ENCODE measurements around the gene MED8. TPM values are rescaled to one million over a fixed set of nuclear protein-coding genes. Genes with fewer than 3 reads are reported as not detected.

MED8 gene
- total RNA-seq, 3 donors from 2014 or later = 35.8 to 39.6 (median 38.3) TPM

DNA sequence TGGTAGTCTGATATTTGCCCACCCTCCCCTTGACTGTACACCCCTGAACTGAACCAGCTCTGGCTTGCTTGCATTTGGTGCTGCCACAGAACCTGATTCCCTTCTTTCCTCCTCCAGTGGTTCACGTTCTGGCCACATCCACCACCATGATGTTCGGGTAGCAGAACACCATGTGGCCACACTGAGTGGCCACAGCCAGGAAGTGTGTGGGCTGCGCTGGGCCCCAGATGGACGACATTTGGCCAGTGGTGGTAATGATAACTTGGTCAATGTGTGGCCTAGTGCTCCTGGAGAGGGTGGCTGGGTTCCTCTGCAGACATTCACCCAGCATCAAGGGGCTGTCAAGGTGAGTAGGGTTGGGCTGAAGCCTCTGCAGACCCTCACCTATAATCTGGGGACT, 29.0 kb downstream of the MED8 start:
- H3K4me1 ChIP-seq (ENCODE audit: low read depth) = peaks cover 30% of the 10 kb centered on the region
- no peak for ATAC-seq
- H3K36me3 ChIP-seq (ENCODE audit: low read depth) = no peaks in the 10 kb centered on the region
- DNase-seq = no peak
- TF ChIP-seq, protein P1, sequence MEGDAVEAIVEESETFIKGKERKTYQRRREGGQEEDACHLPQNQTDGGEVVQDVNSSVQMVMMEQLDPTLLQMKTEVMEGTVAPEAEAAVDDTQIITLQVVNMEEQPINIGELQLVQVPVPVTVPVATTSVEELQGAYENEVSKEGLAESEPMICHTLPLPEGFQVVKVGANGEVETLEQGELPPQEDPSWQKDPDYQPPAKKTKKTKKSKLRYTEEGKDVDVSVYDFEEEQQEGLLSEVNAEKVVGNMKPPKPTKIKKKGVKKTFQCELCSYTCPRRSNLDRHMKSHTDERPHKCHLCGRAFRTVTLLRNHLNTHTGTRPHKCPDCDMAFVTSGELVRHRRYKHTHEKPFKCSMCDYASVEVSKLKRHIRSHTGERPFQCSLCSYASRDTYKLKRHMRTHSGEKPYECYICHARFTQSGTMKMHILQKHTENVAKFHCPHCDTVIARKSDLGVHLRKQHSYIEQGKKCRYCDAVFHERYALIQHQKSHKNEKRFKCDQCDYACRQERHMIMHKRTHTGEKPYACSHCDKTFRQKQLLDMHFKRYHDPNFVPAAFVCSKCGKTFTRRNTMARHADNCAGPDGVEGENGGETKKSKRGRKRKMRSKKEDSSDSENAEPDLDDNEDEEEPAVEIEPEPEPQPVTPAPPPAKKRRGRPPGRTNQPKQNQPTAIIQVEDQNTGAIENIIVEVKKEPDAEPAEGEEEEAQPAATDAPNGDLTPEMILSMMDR (IDR thresholded peaks at IDR 0.05) = no peak
- H3K9me3 ChIP-seq = no peaks in the 10 kb centered on the region
- H3K4me3 ChIP-seq = no peak overlapping the region
- intact Hi-C loops (cut with DNase I, micrococcal nuclease) = no loop called here

DNA sequence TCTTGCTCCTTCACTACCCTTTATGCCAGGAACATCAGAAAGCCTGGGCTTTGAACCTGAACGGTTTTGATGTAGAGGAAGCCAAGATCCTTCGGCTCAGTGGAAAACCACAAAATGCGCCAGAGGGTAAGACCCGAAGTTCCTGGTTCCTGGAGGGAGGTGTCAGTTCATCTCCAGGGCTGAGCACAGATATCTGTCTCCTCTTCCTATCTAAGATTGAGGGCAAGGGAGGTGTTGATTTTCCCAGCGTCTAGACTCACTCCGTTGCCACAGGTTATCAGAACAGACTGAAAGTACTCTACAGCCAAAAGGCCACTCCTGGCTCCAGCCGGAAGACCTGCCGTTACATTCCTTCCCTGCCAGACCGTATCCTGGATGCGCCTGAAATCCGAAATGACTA, 29.9 kb downstream of the MED8 start:
- TF ChIP-seq, protein P1 (IDR thresholded peaks at IDR 0.05) = no peak
- Histone ChIP-seq H3K4me1 (ENCODE audit: low read depth) (peaks cover 26% of the 10 kb centered on the region), H3K36me3 (ENCODE audit: low read depth) (no peaks in the 10 kb centered on the region), H3K9me3 (no peaks in the 10 kb centered on the region), H3K4me3 (no peak overlapping the region)
- DNase-seq = no peak
- ATAC-seq = no peak
- intact Hi-C loops (cut with DNase I, micrococcal nuclease) = no loop called here

DNA sequence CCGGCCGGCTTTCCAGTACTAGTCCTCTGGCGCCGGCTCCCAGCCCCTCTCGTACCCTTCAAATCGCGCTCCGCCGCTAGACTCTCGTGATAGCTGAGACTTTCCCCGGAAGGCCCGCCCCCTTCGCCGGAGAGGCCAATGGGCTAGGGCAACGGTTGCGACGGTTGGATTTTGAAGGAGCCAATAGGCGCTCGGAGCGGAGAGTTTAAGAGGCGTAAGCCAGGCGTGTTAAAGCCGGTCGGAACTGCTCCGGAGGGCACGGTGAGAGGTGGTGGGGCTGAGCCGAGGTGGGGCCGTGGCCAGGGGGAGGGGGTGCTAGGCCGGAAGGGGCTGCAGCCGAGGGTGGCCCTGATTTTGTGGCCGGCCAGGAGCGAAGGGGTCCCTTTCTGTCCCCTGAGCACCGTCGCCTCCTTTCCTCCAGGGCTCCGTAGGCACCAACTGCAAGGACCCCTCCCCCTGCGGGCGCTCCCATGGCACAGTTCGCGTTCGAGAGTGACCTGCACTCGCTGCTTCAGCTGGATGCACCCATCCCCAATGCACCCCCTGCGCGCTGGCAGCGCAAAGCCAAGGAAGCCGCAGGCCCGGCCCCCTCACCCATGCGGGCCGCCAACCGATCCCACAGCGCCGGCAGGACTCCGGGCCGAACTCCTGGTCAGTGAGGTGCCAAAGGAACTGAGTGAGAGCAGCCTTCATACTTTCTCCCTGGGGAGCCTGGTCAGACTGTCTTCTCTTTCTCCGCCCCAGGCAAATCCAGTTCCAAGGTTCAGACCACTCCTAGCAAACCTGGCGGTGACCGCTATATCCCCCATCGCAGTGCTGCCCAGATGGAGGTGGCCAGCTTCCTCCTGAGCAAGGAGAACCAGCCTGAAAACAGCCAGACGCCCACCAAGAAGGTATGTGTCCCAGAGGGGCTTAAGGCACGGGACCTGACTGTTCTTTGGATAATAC, 30.6 kb downstream of the MED8 start, which contains the start of gene CDC20:
CDC20 (plus strand) TSS at position 236 of the 948 bp plus-strand sequence; CDS start at position 471, 235 bp downstream.
- peak within 1 kb of the TSS; percentile 1 for H3K4me3 ChIP-seq
- H3K9me3 ChIP-seq = no peaks in the 10 kb centered on the region
- DNase-seq (peak; percentile 99 to 100 (median 99)), ATAC-seq (peak; percentile 96)
- peaks cover 22% of the 10 kb centered on the region for H3K4me1 ChIP-seq (ENCODE audit: low read depth)
- H3K36me3 ChIP-seq (ENCODE audit: low read depth) = no peaks in the 10 kb centered on the region
- TF ChIP-seq, protein P1 (IDR thresholded peaks at IDR 0.05) = no peak
- intact Hi-C loops (cut with DNase I, micrococcal nuclease) = no loop called here

DNA sequence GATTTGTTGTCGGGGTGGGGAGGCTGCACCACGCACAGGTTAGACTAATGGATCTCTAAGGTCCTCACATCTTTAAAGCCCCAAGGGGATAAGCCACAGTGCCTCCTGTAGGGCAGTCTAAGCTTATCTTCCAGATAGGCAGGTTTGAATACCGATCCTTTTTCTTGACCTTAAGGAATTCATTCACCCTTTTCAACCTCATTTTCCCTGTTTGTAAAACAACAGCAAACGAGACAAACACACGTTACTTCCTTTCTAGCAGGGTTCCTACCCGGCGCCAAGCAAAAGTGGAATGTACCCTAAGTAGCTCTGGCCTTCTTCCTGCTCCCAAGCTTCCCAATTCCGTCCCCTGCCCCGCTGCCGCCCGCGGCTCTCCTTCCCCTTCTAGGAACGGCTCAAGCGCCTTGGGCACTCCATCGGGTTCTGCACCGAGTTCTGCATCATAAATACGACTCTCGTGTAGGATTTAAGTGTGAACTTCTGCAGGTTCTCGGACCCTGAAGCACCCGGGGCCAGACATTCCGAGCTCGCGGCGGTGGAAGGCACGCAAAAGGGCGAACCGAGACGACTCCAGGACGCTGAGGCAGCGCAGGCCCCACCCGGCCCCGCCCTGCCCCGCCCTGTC, 31.4 kb downstream of the MED8 start:
- Histone ChIP-seq H3K9me3 (no peaks in the 10 kb centered on the region), H3K4me3 (peak overlapping the region; percentile 1), H3K4me1 (ENCODE audit: low read depth) (peaks cover 18% of the 10 kb centered on the region), H3K36me3 (ENCODE audit: low read depth) (no peaks in the 10 kb centered on the region)
- intact Hi-C loops (cut with DNase I, micrococcal nuclease) = no loop called here
- peak in 1 of 3 donors; percentile 73 for DNase-seq
- TF ChIP-seq, protein P1 (IDR thresholded peaks at IDR 0.05) = no peak
- ATAC-seq = peak; percentile 67

DNA sequence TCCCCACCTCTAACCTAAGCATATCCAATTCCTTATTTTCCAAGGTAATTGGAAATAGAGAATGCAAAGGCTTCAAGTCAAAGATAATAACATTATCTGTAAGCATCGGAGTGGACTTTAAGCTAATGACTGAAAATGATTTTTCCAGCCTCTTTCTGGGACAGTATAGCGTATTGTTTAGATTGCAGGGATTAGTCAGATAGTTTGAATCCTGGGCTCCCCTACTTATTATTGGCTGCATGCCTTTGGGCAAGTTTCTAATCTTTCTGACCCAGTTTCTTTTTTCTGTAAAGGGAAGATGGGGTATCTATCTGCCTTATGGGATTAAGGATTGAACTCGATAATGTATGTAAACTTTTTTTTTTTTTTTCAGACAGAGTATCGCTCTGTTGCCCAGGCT, 32.3 kb downstream of the MED8 start:
- intact Hi-C loops (cut with DNase I, micrococcal nuclease) = no loop called here

More for the DNA sequence above, 32.3 kb downstream of the MED8 start:
- Histone ChIP-seq H3K36me3 (ENCODE audit: low read depth) (no peaks in the 10 kb centered on the region), H3K9me3 (no peaks in the 10 kb centered on the region), H3K4me3 (no peak overlapping the region), H3K4me1 (ENCODE audit: low read depth) (peaks cover 18% of the 10 kb centered on the region)
- ATAC-seq (no peak), DNase-seq (no peak)
- TF ChIP-seq, protein P1 (IDR thresholded peaks at IDR 0.05) = no peak
